CD14-positive monocyte (primary cell): ENCODE results near the gene SLC1A1. TPM values are rescaled to one million over a fixed set of nuclear protein-coding genes. Genes with fewer than 3 reads are reported as not detected.

ENCODE experiments used
- DNase-seq, 3 donors: peaks; one replicate each; pipeline ENCODE4 v3.0.0-alpha.2; 2011 to 2022
- H2AFZ ChIP-seq: 2 replicates; pipeline ENCODE4 v1.6.0; 2012; ENCODE audit warnings: mild to moderate bottlenecking, low read depth, low read length, inconsistent platforms; ENCODE audit not compliant: insufficient read depth, poor library complexity, severe bottlenecking
- H3K27ac ChIP-seq, 2 donors: 1 replicate in 1 of 2; 2 replicates in 1 of 2; pipeline ENCODE4 v1.5.1; 2012 to 2013; ENCODE audit warnings: low read length in 2 of 2, control low read depth in 1 of 2, inconsistent platforms in 1 of 2, low read depth in 1 of 2, mild to moderate bottlenecking in 1 of 2
- H3K27me3 ChIP-seq, 2 donors: one replicate each; pipeline versions ENCODE4 v1.6.0 to v1.6.1; 2011 to 2013; ENCODE audit warnings: low read length in 2 of 2; ENCODE audit not compliant: control insufficient read depth in 2 of 2, insufficient read depth in 2 of 2
- H3K36me3 ChIP-seq, 2 donors: replicated peaks in 1 of 2; 1 replicate in 1 of 2; 2 replicates in 1 of 2; pipeline versions ENCODE4 v1.5.1 to v1.6.1; 2012 to 2013; ENCODE audit warnings: low read length in 2 of 2, control low read depth in 1 of 2, inconsistent platforms in 1 of 2, mild to moderate bottlenecking in 1 of 2; ENCODE audit not compliant: insufficient read depth in 2 of 2, control insufficient read depth in 1 of 2
- H3K4me1 ChIP-seq, 2 donors: 1 replicate in 1 of 2; 2 replicates in 1 of 2; pipeline versions ENCODE4 v1.5.1 to v1.6.1; 2012 to 2013; ENCODE audit warnings: low read length in 2 of 2, control low read depth in 1 of 2, inconsistent platforms in 1 of 2, mild to moderate bottlenecking in 1 of 2, moderate library complexity in 1 of 2; ENCODE audit not compliant: insufficient read depth in 2 of 2, control insufficient read depth in 1 of 2
- H3K4me2 ChIP-seq: replicated peaks from 2 replicates; pipeline ENCODE3; 2012; ENCODE audit warnings: low read length, moderate library complexity, mild to moderate bottlenecking; ENCODE audit not compliant: poor library complexity, severe bottlenecking; ENCODE audit errors: extremely low read depth
- H3K4me3 ChIP-seq, 3 experiments: fragments of 200-600 bp in 1 of 3; sonication (generic) in 1 of 3; replicated peaks in 1 of 3; 1 replicate in 2 of 3; 2 replicates in 1 of 3; pipeline ENCODE4 v1.5.1; 2011 to 2013; ENCODE audit warnings: low read length in 3 of 3, mild to moderate bottlenecking in 3 of 3, control low read depth in 2 of 3, low read depth in 2 of 3, inconsistent platforms in 1 of 3, moderate library complexity in 1 of 3
- H3K79me2 ChIP-seq: 2 replicates; pipeline ENCODE4 v1.6.0; 2012; ENCODE audit warnings: mild to moderate bottlenecking, control low read depth, inconsistent platforms, low read length, moderate library complexity; ENCODE audit not compliant: insufficient read depth
- H3K9ac ChIP-seq: 2 replicates; pipeline ENCODE4 v1.6.0; 2017; ENCODE audit warnings: low read length, mild to moderate bottlenecking; ENCODE audit not compliant: insufficient read depth, poor library complexity, severe bottlenecking
- H3K9me3 ChIP-seq, 2 donors: replicated peaks in 1 of 2; 1 replicate in 1 of 2; 2 replicates in 1 of 2; pipeline versions ENCODE4 v1.5.1 to v1.6.1; 2012 to 2013; ENCODE audit warnings: low read length in 2 of 2, control low read depth in 1 of 2; ENCODE audit not compliant: control insufficient read depth in 1 of 2, insufficient read depth in 1 of 2
- H4K20me1 ChIP-seq: 2 replicates; pipeline ENCODE4 v1.6.0; 2012; ENCODE audit warnings: mild to moderate bottlenecking, low read length, control low read depth, moderate library complexity; ENCODE audit not compliant: insufficient read depth
- H3K27ac Mint-ChIP-seq, 7 donors: one replicate each; pipeline ENCODE4 v1.8.0; 2020; ENCODE audit warnings: mild to moderate bottlenecking in 7 of 7, mixed read lengths in 7 of 7, moderate library complexity in 6 of 7, inconsistent platforms in 2 of 7
- H3K27me3 Mint-ChIP-seq, 3 donors: one replicate each; pipeline ENCODE4 v1.8.0; 2021 to 2022; ENCODE audit warnings: low read depth in 3 of 3, mild to moderate bottlenecking in 3 of 3, mixed read lengths in 3 of 3, moderate library complexity in 3 of 3, inconsistent platforms in 1 of 3
- H3K36me3 Mint-ChIP-seq, 2 donors: one replicate each; pipeline ENCODE4 v1.8.0; 2020; ENCODE audit warnings: mixed read lengths in 2 of 2, inconsistent platforms in 1 of 2, mild to moderate bottlenecking in 1 of 2
- H3K4me1 Mint-ChIP-seq: one replicate; pipeline ENCODE4 v1.8.0; 2020; ENCODE audit warnings: mild to moderate bottlenecking, mixed read lengths
- H3K4me3 Mint-ChIP-seq, 2 donors: one replicate each; pipeline ENCODE4 v1.8.0; 2020; ENCODE audit warnings: mild to moderate bottlenecking in 2 of 2, mixed read lengths in 2 of 2, moderate library complexity in 1 of 2
- H3K9me3 Mint-ChIP-seq, 7 donors: one replicate each; pipeline ENCODE4 v1.8.0; 2020 to 2022; ENCODE audit warnings: mixed read lengths in 7 of 7, mild to moderate bottlenecking in 6 of 7, moderate library complexity in 6 of 7, inconsistent platforms in 2 of 7
- CTCF ChIP-seq: fragments of 200-600 bp; IDR thresholded peaks from one replicate; pipeline ENCODE4 v1.8.0; 2022; ENCODE audit warnings: antibody characterized with exemption, mild to moderate bottlenecking
- WGBS: methylation state at CpG from one replicate; pipeline ENCODE4 v1.1.5; 2013; ENCODE audit warnings: missing lambda C conversion rate; ENCODE audit not compliant: insufficient coverage; 5-methylcytosine and 5-hydroxymethylcytosine counted together
- intact Hi-C, 2 donors: fragments of 100-400 bp; cut with micrococcal nuclease; formaldehyde crosslinking; loops; one replicate each; pipeline versions ENCODE4 v1.15.0 to v1.15.1; 2023
- polyA plus RNA-seq, 3 donors: library from polyadenylated mRNA; depleted of rRNA in 1 of 3; unstranded in 2 of 3; stranded (reverse) in 1 of 3; fragments of 300-500 nt in 2 of 3; fragments of >200 nt in 1 of 3; fragmentation: Illumina TruSeq in 2 of 3; gene quantifications; 1 replicate in 2 of 3; 2 replicates in 1 of 3; pipeline ENCODE4 v1.2.3, GENCODE V29; 2012 to 2021

The SLC1A1 gene
- polyA plus RNA-seq, 3 donors = not detected

DNA sequence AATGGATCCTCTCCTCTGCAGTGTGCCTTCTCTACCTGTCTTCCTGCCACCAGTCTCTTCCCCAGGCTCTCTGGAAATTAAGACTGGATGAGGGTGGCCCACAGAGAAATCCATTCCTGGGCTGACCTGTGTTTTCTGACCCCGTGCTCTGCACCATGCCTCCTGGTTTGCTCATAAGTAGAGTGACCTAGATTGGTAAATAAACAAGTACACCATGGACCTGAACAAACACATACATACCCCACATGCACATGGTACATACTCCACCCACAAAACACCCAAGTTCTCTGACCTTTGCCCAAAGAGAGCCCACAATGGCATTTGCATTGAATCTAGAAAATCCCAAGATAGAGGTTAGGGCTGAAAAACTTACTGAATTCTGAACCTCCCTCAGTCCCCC is 94.4 kb downstream of the SLC1A1 start:
- no peaks in the 10 kb centered on the region for H3K9me3 Mint-ChIP-seq
- H3K4me3 Mint-ChIP-seq = no peak overlapping the region

GRCh38 chr9:4585135-4585534 is 94.9 kb downstream of the SLC1A1 start:
- H3K27ac Mint-ChIP-seq = no peak overlapping the region
- no peaks in the 10 kb centered on the region for H3K9me3 Mint-ChIP-seq
- intact Hi-C loops = no loop called here
- no peaks in the 10 kb centered on the region for H3K79me2 ChIP-seq
- H3K36me3 ChIP-seq = no peaks in the 10 kb centered on the region
- H3K27me3 Mint-ChIP-seq = peaks cover 0 to 4% (median 1%) of the 10 kb centered on the region in 3 donors
- H3K9me3 ChIP-seq = no peaks in the 10 kb centered on the region
- no peaks in the 10 kb centered on the region for H3K27me3 ChIP-seq
- no peaks in the 10 kb centered on the region for H4K20me1 ChIP-seq
- no peak overlapping the region for H3K4me3 ChIP-seq
- no peaks in the 10 kb centered on the region for H3K36me3 Mint-ChIP-seq
- no peak overlapping the region for H3K27ac ChIP-seq
- no peak for DNase-seq
- H3K4me3 Mint-ChIP-seq = no peak overlapping the region
- 86% methylated on average over 5 of the region's 5 CpGs for WGBS
- no peak overlapping the region for H3K4me2 ChIP-seq
- no peaks in the 10 kb centered on the region for H3K4me1 Mint-ChIP-seq
- TF ChIP-seq CTCF = no peak
- H2AFZ ChIP-seq = no peak overlapping the region
- no peak overlapping the region for H3K9ac ChIP-seq
- H3K4me1 ChIP-seq = no peaks in the 10 kb centered on the region

More for the DNA sequence above, 94.4 kb downstream of the SLC1A1 start:
- Mint-ChIP-seq H3K4me1 (no peaks in the 10 kb centered on the region), H3K27ac (no peak overlapping the region), H3K27me3 (peaks cover 0 to 4% (median 1%) of the 10 kb centered on the region in 3 donors), H3K36me3 (no peaks in the 10 kb centered on the region)
- intact Hi-C loops = no loop called here
- Histone ChIP-seq H3K27me3 (no peaks in the 10 kb centered on the region), H3K9ac (no peak overlapping the region), H3K9me3 (no peaks in the 10 kb centered on the region), H3K4me3 (no peak overlapping the region), H2AFZ (no peak overlapping the region), H3K27ac (no peak overlapping the region), H4K20me1 (no peaks in the 10 kb centered on the region), H3K79me2 (no peaks in the 10 kb centered on the region), H3K4me2 (no peak overlapping the region), H3K4me1 (no peaks in the 10 kb centered on the region), H3K36me3 (no peaks in the 10 kb centered on the region)
- no peak for TF ChIP-seq CTCF
- no CpG with 5 or more reads among the region's 1 CpG for WGBS
- DNase-seq = no peak
